ENCODE results near the gene MORF4L1.

GRCh38 chr15:78881681-78882080, 9.0 kb downstream of the MORF4L1 start:
- TF ChIP-seq POLR2A (IDR thresholded peaks at IDR 0.05; ENCODE audit: low read length) (no peak), GATA1 (IDR thresholded peaks at IDR 0.05; ENCODE audit: low read depth, low read length) (no peak)
